ENCODE data around the gene FUT7.

Gene FUT7

GRCh38 chr9:136981588-136982231 is 50.2 kb downstream of the FUT7 start:
- DNase-seq: no peak

- DNase-seq: no peak
These were observed 51.0 kb downstream of the FUT7 start for GRCh38 chr9:136980669-136981478.
